Kidney glomerular epithelial cell (primary cell): ENCODE measurements around the gene ERI3.

Source experiments
- DNase-seq: peaks from one replicate; lab custom pipeline; 2025; lab: John Stamatoyannopoulos, UW

ERI3 gene

DNA sequence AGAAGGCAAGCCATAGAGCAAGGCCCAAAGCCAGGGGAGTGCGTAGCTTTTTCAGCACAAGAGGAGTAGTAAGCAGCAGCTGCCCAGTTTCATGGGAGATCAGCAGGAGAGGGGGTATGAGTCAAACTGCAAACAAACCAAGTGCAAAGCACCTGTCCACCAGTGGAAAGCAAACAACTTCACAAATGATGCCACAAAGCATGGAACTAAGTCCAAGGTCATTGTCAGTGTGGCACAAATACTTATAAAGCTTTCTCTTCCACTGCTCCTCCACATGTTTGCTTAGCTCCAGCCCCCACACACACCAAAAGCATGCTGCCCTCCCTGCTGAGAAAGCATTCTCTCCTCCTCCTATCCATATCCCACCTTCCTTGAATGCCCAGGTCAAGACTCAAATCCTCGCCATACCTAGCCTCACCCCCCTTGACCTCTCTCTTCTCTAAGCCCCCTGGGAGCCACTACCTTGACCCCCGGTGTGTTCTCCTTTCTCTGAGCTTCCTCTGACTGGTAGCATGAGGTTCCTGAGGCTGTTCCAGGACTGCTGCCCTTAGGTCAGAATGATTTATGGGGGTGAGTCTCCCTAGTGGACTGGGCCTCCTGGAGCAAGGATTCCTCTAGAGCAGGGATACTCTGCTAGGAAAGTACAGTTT, 71.4 kb downstream of the ERI3 start:
- no peak for DNase-seq

DNA sequence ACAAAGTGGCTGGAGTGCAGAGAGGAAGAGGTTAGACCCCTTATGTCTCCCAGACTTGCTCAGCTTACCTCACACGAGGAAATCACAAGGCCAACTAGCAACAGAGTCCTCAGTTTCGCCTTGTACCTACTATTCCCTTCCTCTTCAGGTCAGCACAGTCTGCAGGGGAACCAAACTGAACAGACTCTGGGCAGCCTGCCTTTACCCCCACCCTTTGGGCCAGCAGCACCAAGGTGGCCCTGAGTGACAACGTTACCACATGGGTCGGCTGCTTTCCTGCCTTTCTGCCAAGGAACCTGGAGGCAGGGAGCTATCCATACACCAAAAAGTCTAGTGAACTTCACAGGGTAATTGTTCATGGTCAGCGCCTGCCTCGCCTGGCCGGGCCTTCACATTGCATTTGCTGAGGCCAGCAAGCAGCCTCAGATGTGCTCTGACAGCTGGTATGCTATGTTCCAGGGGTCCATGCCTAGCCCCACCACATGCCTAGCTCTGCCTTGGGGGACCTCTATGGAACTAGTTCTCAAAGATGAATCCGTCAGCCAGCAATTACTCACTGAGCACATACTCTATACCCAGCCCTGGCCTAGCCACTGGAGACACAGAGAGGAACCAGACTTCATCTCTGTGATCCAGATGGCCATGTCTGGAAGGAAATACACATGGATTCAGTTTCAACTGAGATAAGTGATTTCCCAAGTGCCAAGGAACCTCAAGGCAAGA, 72.2 kb downstream of the ERI3 start:
- DNase-seq, result no peak

DNA sequence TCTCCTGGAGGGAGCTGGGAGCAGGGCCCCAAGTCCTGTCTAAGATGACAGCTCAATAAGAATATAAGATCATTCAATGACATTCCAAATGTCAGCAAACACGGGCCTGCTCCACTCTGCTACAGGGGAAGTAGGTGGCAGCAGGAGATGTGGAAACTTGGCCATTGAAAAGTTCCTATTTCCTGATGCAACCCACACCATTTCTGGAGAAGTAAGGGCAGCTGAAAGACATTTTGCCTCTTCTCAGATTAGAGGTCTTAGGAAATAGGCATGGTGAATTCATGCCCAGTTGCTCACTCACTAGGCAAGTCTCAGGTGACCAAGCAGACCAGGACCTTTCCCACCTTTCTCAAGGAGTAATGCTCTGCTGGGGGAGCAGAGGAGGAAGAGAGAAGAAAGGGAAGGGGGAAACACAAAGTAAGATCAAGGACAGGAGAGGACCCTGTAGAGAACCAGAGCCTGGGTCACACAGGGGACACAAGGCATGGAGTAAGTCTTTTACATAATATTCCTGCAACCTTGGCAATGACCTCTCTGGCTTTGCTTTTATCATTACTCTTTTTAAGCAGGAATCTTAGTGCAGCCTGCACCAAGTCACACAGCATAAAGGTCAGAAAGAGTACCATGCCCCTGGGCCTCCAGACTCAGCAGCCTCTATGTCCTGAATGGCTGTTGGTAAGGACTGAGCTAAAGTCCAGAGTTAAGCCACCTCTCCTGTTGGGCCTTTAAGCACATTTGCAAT, 72.9 kb downstream of the ERI3 start:
- no peak for DNase-seq

DNA sequence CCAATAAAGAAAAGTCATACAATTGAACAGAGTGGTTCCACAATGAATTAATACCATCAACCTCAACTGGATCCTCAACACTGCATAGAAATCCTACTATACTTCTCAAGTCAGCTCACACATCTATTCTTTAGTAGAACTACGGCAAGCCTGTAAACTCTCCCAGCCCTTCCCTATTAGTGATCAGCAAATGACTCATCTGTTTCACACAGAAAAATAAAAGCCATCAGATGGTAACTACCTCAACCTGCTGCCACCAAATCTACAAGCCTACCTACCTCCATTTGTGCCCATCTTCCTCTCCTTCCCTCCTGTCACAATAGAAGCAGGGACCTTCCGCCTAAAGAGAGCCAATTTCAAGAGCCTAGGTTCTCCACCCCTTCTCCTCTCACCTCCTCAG, 78.2 kb downstream of the ERI3 start:
- no peak for DNase-seq

DNA sequence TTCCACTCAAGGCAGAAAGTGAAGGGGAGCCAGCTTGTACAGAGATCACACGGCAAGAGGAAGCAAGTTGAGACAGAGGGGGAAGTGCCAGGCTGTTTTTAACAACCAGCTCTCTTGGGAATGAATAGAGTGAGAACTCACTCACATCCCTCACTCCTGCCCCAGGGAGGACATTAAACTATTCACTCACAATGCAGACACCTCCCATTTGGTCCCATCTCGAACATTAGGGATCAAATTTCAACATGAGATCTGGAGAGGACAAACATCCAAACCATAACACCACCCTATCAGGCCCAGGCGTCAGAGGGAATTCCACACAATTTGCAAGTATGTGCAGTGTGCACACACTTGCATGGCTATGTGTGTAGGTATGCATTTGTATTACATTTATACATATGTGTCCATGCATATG, 79.1 kb downstream of the ERI3 start:
- DNase-seq, result no peak

DNA sequence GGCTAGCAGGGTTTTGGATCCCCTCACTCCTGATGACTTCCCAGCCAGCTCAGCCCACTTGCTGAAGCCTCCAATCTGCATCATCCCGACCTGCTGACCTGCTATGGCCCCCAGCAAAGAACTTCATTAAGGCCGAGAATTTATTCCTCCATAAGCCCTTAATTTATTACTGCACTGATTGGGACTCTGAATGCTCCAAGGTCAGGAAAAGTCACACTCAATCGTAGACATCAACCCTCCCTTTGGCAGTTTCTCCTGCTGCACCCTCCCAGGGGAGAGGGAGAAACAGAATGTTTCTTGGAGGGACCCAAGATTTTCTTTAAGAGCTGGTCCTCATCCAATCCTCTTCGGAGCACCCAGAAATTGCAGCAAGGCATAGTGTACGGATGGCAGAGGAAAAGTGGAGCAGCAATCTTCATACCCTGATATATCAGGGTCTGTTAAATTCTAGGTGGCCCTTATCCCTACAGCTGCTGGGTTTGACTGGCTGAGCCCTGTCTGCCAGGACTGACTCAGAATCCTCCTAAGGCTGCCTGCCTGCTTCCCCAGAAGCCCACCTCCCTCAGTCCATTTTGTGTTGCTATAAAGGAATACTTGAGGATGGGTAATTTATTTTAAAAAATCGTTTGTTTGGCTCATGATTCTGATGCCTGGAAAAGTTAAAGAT, 79.6 kb downstream of the ERI3 start:
- DNase-seq, result no peak

DNA sequence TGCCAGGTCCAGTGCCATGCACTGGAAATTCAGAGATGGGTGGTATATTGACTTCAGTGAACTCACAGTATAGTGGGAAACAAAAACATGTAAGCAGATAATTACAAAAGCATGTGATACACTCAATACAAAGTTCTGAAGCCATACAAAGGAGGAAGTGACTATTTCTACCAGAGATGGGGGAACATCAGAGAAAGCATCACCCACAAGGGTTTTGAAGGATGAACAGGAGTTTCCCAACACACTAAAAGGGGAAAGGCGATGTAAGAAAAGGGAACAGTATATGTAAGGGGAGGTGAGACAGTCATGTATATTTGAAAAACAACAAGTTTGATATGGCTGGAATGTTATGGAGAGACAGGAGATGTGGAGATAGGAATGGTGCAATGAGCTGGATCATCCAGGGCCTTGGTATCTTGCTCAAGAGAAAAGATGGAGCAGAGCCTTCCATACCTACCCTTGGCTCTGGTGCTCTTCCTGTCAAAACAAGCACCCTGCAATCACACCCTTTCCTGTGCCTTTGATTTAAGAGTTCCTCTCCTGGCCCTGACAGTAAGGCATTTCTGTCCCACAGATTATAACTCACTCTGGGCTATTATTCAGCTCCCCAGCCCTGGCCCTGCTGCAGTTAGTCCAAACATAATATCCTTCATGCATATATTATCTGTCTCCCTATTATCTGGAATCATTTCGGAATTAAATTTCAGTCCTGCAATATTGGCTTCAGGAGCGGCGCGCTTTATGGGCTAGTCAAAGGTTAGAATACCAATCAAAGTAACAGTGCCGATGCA, 81.3 kb downstream of the ERI3 start:
- no peak for DNase-seq

DNA sequence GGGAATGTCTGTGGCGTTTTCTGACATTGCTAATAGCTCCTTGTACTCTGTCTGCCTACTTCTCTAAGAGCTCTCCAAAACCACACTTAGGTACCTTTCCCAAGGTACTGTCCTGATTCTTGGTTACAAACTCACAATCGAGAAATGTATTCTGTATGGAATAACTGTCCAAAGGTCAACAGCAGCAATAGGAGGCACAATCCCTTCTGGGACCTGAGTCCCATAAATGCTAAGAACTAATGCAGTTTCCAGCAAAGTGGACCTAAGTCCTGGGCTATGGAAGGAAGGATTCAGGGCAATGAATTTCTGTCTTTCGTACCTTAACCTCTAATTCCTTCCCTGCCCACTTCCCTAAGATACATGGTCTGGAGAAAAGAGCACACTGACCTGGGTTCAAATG, 82.1 kb downstream of the ERI3 start:
- no peak for DNase-seq

DNA sequence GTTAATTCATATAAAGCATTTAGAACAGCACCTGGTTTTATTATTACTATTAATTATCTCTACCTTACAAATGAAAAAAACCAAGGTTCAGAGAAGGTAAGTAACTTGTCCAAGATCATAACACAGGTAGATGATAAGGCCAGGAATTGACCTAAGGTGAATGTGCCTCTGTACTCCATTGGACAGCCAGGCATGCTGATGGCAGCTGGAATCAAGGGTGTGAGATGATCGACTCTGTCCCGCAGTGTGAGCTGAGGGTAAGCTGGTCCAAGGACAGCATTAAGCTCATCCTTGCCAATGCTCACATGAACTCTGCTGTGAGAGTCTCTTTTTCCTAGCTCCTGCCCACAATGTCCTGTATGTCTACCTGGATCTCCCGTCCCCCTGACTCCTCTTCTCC, 83.4 kb downstream of the ERI3 start:
- DNase-seq, result no peak

DNA sequence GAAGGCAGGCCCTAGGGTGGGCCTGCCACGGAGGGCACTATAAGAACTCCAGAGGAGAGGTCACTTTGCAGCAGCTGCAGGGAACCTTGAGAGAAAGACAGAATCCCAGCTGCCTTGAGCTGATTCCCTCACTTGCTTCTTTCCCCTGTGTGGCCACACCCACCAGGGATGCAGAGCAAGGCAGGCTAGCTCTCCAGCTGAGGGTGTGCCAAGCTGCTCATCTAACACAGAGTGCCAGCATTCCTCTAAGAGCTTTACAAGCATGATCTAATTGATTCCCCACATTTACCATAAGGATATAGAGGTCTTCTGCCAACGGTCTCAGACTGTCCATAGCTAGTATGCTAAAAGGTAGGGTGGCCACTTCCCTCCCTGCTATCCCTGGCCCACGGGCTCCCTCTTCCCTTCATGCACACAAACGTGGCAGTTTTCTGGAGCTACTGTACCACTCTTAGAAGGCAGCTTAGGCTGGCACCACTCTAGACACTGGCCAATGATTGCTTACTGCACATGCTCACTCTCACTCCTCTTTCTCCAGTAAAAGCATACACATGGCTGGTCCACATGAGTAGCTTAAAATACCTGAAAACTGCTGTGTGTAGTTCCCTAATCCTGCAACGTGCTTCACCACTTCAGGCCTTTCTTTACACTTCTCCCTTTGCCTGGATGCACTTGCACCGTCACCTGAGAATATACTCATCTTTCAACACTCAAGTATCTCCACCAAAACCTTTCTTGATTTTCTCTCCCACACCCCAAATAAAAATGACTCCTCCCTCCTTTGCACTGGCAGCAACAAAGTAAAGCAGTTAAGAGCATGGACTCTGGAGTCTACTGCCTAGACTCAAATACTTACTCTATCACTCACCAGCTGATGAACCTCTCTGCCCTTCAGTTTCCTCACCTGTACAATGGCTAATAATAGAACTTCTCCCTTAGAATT, 84.1 kb downstream of the ERI3 start:
- no peak for DNase-seq

DNA sequence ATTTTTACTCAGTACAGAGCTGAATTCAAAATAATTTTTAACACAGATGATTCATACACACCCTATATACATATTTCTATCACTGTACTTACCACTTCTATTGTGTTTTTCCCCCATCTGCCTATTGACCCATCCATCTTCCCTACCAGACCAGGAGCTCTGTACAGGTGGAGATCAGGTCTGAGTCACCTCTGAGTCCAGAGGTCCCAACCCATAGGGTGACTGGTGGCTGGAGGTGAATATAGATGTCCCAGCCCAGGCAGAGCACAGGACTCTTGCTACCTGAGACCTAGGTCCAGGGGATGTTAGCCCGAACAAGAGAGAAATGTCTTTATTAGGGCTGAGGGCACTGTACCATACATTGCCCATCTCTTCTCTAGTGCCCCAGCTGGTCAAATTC, 87.0 kb downstream of the ERI3 start:
- DNase-seq, result no peak

DNA sequence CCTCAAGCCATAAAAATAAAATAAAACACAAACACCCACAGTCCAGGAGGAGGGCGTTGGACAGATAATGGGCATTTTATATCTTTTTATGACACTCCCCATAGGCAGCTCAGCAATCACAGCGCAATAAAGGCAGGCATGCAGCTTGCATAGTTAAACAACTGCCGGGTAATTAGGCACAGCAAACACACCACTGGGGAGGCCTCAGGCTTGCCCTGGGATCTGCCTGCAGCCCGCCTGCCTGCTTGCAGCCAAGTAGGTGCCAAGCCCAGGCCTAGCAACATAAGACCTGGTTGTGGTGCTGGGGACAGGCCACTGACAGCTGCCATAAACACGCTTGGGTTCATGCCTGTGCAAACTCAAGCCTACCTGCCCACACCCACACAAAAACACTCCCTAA, 87.6 kb downstream of the ERI3 start:
- no peak for DNase-seq

DNA sequence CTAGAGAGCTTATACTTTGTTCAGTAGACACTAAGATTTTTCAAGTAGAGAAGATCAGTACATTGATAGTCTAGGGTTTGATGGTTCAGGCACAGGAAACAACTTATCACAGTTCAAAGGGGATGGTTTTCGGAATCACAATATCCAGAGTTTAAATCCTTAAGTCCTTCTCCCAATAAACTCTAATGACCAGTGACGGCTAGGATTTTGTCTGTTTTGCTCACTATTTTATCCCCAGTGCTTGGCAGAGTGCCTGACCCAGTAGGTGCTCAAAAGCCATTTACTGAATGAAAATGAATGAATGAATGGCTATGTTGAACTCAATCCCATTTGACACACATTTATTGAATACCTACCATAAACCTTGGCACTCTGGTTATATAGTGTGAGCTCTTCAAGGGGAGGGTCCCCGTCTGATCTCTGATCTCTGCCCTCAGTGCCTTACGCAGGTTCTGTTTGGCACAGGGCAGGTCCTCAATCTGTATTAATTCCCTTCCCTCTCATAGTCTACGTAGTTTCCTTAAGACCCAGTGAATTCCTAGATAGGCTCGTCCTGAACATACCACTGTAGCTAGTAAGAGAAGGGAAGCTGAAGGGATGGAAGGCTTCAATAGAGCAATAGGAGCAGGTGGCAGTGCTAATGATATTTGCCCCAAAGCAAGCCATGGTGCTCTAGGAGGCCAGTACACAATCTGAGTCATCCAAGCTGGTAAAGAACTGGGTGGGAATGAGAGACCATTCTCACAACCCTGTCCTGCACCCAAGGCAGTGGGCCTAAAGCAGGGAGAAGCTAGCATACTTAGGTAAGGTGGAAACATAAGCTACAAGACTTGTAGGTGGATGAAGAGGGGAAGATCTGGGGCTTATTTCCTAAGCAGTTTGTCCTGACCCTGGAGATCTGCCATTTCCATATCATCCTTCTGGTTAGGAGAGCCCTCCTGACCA, 88.4 kb downstream of the ERI3 start:
- no peak for DNase-seq

DNA sequence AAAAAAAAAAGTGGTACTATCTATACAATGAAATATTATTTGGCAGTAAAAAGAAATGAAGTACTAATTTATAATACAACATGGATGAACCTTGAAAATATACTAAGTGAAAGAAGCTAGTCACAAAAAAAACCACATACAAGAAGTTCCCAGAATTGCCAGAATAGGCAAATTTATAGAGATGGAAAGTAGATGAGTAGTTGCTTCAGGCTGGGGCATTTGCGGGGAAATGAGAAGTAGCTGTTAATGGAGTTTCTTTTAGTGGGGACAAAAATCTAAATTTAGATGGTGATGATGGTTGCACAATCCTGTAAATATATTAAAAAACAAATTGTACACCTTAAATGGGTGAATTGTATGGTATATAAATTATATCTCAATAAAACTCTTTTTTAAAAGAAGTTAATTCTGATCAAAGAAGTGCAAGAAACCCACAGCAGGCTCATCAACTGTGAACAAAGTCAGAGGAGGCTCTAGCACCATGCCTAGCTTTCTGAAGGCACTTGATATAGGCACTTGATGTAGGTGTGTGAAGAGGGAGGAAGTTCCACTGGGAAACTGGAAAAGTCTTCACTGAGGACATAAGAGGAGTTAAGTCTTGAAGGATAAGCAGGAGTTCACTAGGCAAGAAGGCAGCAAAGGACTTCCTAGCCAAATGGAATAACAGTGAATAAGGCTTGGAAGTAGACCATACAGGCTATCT, 89.2 kb downstream of the ERI3 start:
- no peak for DNase-seq

DNA sequence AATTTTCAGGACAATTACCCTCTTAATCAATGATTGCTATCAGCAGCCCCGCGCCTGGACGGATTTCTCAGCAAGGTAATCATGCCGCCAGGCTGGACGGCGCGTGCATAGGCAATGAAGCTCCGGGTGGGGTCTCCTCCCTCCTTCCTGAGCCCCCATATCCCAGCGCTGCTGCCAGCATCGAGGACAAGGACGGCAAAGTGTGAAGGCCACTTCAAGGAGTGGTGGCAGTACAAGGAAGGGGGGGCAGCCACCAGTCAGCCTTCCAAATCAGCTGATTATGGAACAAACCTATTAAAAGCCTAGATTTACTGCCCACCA, 90.6 kb downstream of the ERI3 start:
- DNase-seq, result no peak

DNA sequence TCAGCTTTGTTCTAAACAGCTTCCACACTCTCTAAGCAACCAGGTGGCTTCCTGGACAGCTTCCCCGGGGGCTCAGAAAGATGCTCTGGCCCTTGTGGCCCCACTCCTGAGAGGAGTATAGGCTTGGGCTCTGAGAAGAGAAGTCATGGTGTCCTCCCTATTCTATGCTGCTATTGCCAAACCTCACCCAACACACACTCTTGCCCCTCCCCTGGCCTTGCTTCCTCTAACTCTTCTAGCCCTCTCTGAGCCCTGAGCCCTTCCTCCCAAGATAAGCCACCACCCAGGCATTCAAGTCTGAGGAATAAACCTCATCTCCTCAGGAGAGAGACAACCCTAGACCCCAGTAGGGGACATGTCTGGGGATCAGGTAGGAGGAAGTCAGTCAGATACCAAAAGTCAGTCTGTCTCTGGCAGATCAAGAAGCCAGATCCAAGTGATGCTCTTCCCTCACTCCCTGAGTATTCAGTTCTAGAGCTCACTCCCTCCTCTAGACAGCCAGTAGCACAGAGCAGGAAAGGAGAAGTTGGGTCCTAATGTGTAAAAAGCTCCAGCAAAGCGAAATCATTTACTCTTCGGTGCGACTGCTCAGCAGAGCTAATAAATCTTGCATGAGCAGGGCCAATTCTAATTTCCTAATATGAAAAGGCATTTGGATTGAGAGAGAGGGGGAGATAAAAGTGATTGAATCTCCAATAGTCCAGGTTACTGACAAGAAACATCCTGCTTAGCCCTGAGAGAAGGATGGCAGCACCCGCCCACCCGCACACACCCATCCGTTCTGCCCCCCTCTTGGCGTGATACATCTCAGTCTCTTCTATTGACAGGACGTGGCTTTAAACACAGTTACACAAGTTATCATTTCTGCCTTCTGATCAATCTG, 91.2 kb downstream of the ERI3 start:
- no peak for DNase-seq

DNA sequence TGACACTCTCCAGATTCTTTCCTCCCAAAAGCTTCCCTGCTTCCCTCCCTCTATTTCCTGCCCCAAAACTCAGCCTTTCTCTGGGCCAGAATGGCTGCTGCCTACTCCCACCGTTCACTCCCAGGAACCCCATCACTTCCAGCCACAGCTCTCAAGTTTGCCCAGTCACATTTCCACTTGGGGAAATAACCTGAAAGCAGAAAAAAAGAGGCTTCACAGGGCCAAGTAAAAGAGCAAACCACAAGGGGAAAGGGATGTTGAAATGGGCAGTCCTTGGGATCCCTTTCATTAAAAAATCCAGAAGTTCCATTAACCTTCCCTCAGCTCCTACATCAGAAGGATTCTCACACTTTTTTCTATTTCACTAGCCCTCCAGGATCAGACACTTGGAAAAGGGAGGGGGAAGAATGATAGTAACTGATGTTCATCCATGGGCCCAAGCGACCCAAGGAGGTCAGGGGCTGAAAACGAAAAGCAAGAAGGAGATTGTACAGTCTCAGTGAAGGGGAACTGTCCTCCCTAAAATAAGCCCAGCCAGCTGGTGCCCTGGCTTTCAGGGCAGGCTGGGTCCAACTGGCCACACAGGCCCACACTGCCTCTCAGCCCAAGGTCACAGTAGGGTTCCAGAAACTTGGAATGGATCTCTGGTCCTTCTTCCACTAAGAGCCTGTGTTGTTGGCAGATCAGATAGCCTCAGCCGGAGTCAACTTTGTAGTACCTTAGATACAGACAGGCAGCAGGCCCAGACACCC, 92.1 kb downstream of the ERI3 start:
- DNase-seq, result no peak
